Measurements from ENCODE around the gene DENND4A. TPM values are rescaled to one million over a fixed set of nuclear protein-coding genes. Genes with fewer than 3 reads are reported as not detected.

Gene DENND4A
- total RNA-seq, 4 donors from 2014 or later = 7.4 to 16.4 (median 13.3) TPM

DNA sequence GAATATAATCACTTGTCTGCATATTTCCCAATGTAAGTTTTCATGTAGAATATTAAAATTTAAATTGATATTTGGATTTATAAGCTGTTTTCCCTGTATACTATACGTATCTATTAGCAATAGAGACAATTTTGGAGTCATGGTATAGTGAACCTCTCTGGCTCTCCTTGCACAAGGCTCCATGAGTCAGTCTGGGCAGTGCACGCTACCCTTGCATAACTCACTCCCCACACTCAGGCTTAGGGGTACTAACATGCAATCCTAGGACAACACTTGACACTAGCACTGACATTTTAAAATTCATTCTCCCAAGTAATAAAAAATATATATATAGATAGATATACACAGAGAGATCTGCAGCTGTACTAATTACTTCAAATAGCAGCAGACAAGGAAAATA is 131.2 kb downstream of the DENND4A start:
- TF ChIP-seq POLR2A (IDR thresholded peaks at IDR 0.05) = no peak
- TF ChIP-seq CTCF (IDR thresholded peaks at IDR 0.05) = no peak
- DNase-seq (ENCODE audit: low spot score in 2 of 2) = no peak
- WGBS, 2 donors = 86 to 88% methylated on average over 2 of the region's 2 CpGs
- intact Hi-C loops (cut with DNase I; ENCODE audit: low total_unique reads) = no loop called here
- no peak overlapping the region for H3K4me3 ChIP-seq (ENCODE audit: low read depth, poor library complexity, severe bottlenecking)

DNA sequence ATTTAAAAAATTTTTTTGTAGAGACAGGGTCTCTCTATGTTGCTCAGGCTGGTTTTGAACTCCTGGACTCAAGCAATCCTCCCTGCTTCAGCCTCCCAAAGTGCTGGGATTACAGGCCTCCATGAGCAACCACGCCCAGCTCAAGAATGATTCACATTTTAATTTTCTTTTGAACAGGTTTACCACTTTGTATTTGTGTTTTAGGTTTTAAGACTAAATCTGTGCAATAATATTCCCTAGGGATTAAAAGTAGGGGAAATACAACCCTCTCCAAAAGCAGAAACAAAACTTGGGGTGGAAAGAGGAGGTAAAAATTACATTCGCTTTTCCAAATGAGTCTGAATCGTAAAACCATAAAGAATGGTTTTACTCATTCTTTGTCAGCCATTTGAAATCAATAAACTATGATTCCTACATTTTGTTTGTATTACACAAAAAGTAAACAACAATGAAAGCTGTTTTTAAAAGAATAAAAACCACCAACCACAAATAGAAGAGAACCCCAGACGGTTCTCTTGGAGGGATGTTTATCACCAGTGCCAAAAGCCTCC is 132.5 kb downstream of the DENND4A start:
- intact Hi-C loops (cut with DNase I; ENCODE audit: low total_unique reads) = no loop called here
- DNase-seq (ENCODE audit: low spot score in 2 of 2) = no peak
- TF ChIP-seq POLR2A (IDR thresholded peaks at IDR 0.05) (no peak), CTCF (IDR thresholded peaks at IDR 0.05) (no peak)
- H3K4me3 ChIP-seq (ENCODE audit: low read depth, poor library complexity, severe bottlenecking) = no peak overlapping the region
- 85 to 90% methylated on average over 4 of the region's 4 CpGs for WGBS, 2 donors

GRCh38 chr15:65655457-65655856 is 136.6 kb downstream of the DENND4A start:
- intact Hi-C loops (cut with DNase I; ENCODE audit: low total_unique reads) = no loop called here
- TF ChIP-seq CTCF (IDR thresholded peaks at IDR 0.05) (no peak), POLR2A (IDR thresholded peaks at IDR 0.05) (no peak)
- WGBS, 2 donors = 36 to 40% methylated on average over 4 of the region's 4 CpGs
- no peak overlapping the region for H3K4me3 ChIP-seq (ENCODE audit: low read depth, poor library complexity, severe bottlenecking)
- DNase-seq (ENCODE audit: low spot score in 2 of 2) = no peak

GRCh38 chr15:65655026-65655425 is 137.1 kb downstream of the DENND4A start:
- intact Hi-C loops (cut with DNase I; ENCODE audit: low total_unique reads) = no loop called here
- WGBS, 2 donors = 79 to 81% methylated on average over 1 of the region's 1 CpG
- no peak for DNase-seq (ENCODE audit: low spot score in 2 of 2)
- no peak overlapping the region for H3K4me3 ChIP-seq (ENCODE audit: low read depth, poor library complexity, severe bottlenecking)
- TF ChIP-seq CTCF (IDR thresholded peaks at IDR 0.05) = no peak
- TF ChIP-seq POLR2A (IDR thresholded peaks at IDR 0.05) = no peak

GRCh38 chr15:65653801-65654521 is 138.1 kb downstream of the DENND4A start:
- TF ChIP-seq POLR2A (IDR thresholded peaks at IDR 0.05) = no peak
- TF ChIP-seq CTCF (IDR thresholded peaks at IDR 0.05) = no peak
- intact Hi-C loops (cut with DNase I; ENCODE audit: low total_unique reads) = no loop called here
- WGBS, 2 donors = 92 to 94% methylated on average over 5 of the region's 5 CpGs
- H3K4me3 ChIP-seq (ENCODE audit: low read depth, poor library complexity, severe bottlenecking) = no peak overlapping the region
- no peak for DNase-seq (ENCODE audit: low spot score in 2 of 2)

- TF ChIP-seq POLR2A (IDR thresholded peaks at IDR 0.05) = no peak
- TF ChIP-seq CTCF (IDR thresholded peaks at IDR 0.05) = no peak
- no peak for DNase-seq (ENCODE audit: low spot score in 2 of 2)
- intact Hi-C loops (cut with DNase I; ENCODE audit: low total_unique reads) = no loop called here
- no peak overlapping the region for H3K4me3 ChIP-seq (ENCODE audit: low read depth, poor library complexity, severe bottlenecking)
These were observed 138.8 kb downstream of the DENND4A start for GRCh38 chr15:65653341-65653740.

Data from lower leg skin (tissue), 4 donors.